GM19463 (cell line): ENCODE data around the gene SDHAF1.
"Not testable (repeated sequence)": the region's sequence is repeated elsewhere in the genome, so short reads cannot be mapped to it uniquely, and the experiment has no call there.

ENCODE experiments used
- ATAC-seq: cut with Tn5 transposase; IDR thresholded peaks from one replicate; pipeline ENCODE4 v1.9.1; 2021; ENCODE audit warnings: mild to moderate bottlenecking, moderate library complexity; ENCODE audit not compliant: unreplicated experiment

SDHAF1 gene

DNA sequence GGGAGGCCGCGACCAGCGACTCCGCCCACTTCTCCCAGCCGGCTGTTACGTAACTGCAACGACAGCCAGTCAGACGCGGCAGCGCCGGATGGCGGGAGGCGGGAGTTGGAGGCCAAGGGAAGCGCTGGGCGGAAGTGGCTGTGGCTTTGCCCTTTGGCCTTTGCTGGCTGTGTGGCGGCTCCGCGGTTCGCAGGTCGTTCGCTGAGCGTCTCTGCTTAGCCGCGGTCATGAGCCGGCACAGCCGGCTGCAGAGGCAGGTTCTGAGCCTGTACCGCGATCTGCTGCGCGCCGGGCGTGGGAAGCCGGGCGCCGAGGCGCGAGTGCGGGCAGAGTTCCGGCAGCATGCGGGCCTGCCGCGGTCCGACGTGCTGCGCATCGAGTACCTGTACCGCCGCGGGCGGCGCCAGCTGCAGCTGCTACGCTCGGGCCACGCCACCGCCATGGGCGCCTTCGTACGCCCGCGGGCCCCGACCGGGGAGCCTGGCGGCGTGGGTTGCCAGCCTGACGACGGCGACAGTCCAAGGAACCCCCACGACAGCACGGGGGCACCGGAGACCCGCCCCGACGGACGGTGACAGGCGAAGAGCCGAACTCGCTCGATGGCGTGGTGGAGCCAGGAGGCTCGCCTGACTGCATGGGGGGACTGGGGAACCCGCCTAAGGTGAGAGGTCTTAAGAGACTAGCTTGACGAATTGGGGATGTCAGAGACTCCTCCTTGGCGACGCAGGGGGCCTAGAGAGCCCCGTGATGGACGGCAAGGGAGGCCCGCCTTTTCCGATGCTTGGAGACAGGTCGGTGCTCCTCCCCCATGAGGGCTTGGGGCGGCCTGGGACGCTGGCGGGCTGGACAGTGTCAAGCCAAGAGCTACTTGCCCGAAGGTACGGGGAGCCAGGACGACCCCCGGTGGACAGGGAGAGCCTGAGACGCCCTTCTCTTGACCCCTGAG lies at the start of gene SDHAF1:
TSS of gene SDHAF1 (plus strand) at position 141 of the 946 bp plus-strand sequence. CDS start at position 228, 87 bp downstream.
- peak; percentile 86 for ATAC-seq

DNA sequence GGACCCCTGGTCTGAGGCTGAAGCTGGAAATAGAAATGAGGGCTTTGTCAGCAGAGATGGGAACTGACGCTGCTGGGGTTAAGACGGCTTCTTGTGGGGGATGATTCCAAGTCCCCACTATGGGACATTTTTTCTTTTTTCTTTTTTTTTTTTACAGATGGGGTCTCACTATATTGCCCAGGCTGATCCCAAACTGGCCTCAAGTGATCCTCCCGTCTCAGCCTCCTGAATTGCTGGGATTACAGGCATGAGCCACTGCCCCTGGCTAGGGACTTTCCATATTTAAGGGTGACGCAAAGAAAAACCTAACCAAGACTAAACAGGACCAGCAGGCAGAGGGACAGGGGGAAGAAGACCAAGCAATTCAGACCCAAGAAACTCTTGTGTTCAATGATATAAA lies 48.8 kb upstream of the SDHAF1 start:
- no peak for ATAC-seq

DNA sequence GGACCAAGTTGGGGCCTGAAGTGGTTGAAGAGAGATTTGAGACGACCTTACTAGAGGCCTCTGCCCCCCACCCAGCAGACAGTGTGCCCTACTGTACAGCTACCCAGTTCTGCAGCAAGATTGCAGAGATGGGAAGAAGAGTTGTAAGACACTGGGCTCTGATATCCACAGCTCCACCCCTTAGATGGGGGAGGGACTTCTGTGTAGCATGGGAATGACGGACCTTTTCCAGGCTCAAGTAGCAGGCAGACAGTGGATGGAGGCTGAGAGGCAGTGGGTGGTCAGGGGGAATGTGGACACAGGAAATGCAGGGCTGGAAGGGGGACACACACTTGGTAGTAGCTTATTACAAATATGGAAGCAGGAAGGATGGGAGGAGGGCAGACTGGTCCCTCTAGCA lies 45.9 kb upstream of the SDHAF1 start:
- no peak for ATAC-seq

DNA sequence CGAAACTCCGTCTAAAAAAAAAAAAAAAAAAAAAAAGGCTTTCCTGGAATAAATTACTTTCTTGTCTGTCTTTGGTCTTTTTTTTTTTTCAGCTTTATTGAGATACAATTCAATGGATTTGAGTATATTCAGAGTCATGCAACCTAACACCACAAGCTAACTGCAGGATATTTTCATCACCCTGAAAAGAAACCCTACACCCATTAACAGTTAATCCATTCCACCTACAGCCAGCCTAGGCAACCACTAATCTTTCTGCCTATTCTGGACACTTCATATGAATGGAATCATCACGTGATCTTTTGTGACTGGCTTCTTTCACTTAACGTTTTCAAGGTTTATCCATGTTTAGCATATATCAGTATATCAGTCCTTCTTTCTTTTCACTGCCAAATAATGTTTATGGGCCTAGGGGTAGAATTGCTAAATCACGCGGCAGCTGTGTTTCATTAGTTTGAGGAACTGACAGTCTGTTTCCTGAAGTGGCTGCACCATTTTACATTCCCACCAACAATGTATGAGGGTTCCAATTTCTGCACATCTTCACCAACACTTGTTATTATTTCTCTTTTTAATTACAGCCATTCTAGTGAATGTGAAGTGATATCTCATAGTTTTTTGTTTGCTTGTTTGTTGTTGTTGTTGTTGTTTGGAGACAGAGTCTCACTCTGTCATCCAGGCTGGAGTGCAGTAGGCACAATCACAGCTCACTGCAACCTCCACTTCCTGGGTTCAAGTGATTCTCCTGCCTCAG lies 38.9 kb upstream of the SDHAF1 start:
- no peak for ATAC-seq

DNA sequence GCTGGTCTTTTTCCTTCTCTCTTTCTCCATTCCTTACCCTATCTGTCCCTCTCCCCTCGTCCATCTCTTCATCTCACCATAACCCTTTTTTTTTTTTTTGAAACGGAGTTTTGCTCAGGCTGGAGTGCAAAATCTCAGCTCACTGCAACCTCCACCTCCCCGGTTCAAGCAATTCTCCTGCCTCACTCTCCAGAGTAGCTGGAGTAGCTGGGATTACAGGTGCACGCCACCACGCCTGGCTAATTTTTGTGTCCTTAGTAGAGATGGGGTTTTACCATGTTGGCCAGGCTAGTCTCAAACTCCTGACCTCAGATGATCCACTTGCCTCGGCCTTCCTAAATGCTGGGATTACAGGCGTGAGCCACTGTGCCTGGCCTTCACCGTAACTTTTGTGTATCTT lies 37.6 kb upstream of the SDHAF1 start:
- not testable (repeated sequence) for ATAC-seq

DNA sequence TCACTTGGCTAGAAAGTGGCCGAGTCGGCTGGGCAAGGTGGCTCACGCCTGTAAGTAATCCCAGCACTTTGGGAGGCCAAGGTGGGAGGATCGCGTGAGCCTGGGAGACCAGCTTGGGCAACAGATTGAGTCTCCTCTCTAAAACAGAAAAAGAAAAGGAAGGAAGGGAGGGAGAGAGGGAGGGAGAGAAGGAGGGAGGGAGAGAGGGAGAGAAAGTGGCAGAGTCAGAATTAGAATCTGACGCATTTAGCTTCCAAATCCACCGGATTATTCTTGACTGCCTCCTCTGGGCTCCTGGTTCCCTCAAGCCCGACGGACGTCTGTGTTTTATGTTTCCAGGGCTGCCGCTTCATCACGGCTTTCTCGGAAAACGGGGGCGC lies 36.3 kb upstream of the SDHAF1 start:
- no peak for ATAC-seq

DNA sequence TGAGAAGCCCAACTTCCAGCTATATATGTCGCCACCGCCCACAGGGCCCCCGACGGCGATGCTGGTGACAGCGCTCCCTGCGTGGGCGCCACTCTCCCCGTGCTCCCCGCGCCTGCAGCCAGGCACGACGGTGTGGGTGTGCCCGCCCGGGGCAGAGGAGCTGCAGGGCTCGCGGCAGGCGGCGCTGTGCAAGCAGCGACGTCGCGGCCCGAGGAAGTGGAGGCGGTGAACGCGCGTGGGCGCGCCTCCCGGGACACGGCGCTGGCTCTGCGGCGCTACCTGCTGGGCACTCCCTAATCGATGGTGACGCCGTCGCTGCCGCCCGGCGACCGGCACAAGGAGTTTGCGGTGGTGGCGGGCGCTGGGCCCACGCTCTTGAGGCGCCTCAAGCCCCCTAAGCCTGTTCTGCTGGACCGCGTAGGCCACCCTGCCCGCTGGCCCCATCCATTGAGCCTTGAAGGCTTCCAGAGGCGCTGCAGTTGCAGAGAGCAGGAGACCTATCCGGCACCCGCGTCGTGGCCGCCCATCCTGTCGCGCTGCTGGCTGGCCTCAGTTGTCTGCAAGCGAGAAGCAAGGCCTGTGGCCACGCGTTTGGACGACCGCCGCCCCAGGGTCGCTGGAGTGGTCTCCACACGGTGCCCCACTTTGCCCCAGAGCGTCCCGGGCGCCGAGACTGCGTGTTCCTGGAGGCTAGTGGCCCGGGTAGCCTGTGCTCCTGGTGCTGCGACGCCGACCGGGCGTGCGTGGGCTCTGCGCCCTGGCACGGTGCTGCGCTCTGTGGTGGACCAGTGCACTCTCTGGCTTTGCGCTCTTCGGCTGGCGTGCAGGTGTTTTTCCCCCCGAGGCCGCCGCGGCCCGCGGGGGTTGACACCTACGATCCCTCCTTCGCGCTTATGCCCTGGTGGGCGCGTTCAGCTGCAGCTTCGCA lies 35.7 kb upstream of the SDHAF1 start:
- ATAC-seq: no peak

DNA sequence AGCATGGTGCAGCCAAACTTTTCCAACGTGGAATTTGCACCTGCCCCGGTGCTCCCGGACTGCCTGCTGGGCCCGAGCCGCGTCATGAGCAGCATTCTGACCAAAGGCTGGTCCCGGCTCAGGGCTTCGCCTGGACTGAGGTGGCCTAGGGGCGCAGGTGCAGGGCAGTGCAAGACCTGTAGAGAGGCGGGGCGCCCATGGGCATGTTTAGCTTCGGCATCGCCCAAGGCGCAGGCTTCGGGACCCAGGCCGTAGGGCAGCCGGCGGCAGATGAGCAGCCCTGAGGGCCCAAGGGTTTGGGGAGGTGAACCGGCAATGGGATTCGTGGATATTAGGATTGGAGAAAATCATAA lies 35.0 kb upstream of the SDHAF1 start:
- ATAC-seq: no peak

DNA sequence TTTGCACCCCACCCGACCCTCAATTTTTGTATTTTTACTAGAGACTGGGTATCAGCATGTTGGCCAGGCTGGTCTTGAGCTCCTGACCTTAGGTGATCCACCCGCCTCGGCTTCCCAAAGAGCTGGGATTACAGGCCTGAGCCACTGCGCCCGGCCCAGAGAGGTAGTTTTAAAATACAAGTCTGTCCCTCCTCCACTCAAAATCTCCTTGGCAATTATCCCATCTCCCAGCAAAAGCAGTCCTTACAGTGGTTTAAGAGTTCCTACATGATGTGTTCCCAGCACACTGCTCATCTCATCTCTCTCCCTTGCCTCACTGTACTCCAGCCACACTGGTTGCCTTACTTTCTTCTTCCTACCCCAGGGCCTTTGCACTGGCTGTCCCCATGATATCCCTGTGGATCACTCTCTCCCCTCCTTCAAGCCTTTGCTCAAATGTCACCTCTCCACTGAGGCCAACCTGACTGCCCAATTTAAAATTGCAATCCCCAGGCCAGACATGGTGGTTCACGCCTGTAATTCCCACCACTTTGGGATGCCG lies 34.5 kb upstream of the SDHAF1 start:
- no peak for ATAC-seq

DNA sequence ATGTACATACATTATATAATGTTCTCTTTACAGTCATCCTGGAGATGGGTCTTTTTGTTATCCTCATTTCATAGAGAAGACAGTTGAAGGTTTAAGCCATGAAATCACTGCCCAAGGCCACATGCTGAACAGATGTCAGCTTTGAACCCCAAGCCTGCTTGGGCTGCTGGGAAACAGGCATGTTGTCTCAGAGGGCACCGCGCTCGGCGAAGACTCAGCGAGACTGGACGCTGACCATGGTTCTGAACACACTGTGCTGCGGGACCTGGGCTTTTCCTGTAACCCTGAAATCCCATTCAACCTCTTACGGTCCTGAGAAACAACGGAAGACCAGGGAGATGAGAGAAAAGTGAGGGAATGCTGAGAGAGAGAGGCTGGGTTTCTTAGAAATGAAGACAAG lies 31.5 kb upstream of the SDHAF1 start:
- ATAC-seq: no peak

- no peak for ATAC-seq
These were observed 28.2 kb upstream of the SDHAF1 start for GRCh38 chr19:35966771-35967170.

DNA sequence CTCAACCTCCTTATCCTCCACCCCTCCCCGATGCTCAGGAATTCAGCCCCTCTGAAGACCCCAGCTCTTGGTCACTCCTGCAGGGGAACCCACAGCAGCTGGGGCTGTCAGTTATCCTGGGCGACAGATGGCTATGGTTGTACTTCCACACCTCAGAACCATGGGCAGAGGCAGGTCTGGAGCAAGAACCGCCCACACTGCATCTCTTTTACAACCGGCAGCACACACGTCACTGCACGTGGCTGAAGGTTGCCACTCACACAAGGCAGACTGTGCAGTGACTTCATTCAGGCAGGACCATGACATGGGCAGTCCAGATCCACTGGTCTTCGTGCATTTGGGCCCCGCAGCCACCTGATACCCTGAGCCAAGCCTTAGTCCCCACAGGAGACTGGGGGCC lies 21.5 kb upstream of the SDHAF1 start:
- ATAC-seq: no peak

GRCh38 chr19:35975608-35976214 lies 19.3 kb upstream of the SDHAF1 start:
- ATAC-seq: no peak

DNA sequence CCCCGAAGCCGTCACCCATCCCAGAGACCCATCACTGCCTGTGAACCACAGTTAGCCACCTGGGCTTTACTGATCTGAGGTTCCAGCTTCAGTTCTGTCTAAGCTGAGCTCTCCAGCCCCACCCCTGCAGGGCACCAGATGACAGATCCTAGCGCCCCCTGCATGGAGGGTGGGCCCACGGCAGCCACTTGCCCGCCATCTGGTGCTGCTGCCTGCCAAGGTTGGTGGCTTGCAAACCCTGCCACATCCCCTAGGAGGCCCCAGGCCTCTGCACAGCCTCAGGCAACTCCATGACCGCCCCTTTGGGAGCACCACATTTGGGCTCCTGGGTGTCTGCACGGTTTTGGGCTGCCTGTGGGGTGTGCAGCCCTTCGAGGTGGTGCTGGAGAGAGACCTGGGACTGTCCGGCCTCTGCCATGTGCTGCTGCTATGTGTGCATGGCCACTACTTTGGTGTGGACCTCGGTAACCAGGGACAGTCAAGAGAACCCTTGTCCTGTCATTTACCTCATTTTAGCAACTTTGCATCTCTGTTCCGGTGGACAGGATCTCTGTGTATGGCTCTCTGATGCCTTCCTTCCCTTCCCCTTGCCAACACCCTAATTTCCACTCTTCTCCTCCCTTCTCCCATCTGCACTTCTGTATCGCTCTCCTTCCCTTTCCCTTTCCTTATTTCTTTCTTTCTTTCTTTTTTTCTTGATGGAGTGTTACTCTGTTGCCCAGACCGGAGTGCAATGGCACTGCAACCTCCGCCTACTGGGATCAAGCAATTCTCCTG lies 17.4 kb upstream of the SDHAF1 start:
- ATAC-seq: no peak

DNA sequence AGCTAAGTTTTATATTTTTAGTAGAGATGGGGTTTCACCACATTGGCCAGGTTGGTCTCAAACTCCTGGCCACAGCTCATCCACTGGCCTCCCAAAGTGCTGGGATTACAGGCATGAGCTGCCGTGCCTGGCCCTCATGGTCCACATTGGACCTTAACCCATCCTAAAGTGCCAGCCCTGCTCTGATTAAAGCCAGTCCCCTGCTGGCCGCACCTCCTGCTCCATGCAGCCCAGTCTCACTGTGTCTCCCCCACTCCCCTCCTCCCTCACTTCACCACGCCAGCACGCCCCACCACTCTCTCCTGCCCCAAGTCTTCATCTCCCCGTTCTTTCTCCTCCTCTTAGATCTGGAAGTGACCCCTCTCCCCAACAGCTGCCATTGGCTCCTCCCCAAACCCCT lies 16.7 kb upstream of the SDHAF1 start:
- ATAC-seq: no peak

DNA sequence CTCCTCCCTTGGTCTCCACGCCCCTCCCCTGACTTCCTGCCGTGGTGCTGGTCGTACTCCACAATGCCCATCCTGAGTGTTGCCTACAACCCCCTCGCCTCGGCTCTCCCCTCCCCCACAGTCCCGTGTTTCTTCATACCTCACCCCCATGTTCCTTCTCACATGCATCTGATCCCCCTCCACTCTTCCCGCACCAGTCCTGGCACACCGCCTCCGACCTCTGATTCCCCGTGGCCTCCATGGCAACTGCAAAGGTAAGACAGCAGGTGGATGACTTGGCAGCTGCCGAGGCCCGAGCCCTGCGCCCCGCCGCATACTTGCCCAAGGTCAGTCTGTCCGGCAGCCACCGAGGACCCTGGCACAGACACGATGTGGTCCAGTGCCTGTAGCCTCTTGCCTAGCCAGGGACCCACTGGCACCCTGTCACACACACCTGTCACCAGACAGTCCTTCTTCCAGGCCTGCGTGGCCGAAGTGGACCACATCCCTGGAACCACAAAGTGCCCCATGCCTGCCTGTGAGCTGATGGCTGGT lies 16.1 kb upstream of the SDHAF1 start:
- no peak for ATAC-seq

DNA sequence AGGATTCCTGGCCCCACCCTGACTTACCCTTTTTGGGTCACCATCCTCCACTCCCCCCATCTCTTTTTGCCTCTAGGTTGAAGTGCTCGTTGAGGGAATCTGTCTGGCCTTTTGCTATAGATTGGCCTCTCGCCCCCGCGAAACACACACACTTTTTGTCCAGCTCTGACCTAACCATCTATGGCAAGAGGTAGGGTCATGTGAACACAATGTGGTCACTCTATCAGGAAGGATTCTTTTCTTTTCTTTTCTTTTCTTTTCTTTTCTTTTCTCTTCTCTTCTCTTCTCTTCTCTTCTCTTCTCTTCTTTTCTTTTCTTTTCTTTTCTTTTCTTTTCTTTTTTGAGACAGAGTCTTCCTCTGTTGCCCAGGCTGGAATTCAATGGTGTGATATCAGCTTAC lies 14.0 kb upstream of the SDHAF1 start:
- not testable (repeated sequence) for ATAC-seq

DNA sequence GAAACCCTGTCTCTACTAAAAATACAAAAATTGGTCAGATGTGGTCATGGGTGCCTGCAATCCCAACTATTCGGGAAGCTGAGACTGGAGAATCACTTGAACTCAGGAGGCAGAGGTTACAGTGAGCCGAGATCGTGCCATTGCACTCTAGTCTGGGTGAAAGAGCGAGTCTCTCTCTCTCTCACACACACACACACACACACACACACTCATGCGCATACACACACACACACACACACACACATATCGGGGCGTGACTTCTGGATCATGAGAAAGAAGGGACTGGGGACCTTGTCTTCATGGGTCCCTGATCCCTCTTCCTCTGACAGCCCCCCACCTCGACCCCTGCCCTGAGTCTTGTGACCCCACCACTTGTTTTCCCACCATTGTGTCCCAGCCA lies 11.8 kb upstream of the SDHAF1 start:
- no peak for ATAC-seq

- ATAC-seq: no peak
These were observed 8.9 kb upstream of the SDHAF1 start for GRCh38 chr19:35986111-35986510.
